Cerebellar cortex (tissue), 1 donor: ENCODE measurements around the gene AGPAT2.
A peak's percentile ranks its signal among the peaks of the same experiment; 100 is the strongest.
"Not testable (repeated sequence)": the region's sequence is repeated elsewhere in the genome, so short reads cannot be mapped to it uniquely, and the experiment has no call there.

Experiments used
- DNase-seq: peaks from one replicate; pipeline ENCODE4 v3.0.0-alpha.2; 2015; ENCODE audit warnings: low spot score

AGPAT2 gene

DNA sequence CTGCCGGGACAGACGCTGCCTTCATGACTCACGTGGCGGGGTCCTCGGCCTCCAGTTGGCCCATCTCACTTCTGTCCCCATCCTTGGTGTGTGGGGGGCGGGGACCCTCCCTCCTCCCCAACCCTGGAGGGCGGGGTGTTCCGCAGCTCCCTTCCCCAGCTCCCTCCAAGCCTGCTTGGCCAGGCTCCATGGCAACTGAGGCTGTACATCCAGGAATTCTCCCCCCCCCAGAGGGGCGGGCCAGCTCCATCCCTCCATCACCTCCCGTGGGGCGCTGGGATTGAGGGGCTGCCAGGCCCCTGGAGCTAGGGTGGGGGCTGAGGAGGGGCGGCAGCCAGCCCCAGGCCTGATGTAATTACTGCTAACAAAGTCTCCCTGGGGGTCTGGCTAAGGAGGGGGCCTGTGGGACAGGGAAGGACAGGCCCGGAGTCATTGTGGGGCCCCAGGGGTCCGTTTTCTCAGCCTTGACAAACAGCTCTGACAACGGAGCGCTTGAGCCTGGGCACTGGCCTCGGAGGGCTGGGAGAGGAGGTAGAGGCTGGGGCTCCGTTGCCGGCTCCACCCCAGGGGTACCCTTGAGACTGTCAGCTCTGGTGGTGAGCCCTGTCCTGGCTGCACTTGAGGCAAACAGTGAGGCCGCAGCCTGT lies 33.1 kb upstream of the AGPAT2 start:
- peak; percentile 71 for DNase-seq

DNA sequence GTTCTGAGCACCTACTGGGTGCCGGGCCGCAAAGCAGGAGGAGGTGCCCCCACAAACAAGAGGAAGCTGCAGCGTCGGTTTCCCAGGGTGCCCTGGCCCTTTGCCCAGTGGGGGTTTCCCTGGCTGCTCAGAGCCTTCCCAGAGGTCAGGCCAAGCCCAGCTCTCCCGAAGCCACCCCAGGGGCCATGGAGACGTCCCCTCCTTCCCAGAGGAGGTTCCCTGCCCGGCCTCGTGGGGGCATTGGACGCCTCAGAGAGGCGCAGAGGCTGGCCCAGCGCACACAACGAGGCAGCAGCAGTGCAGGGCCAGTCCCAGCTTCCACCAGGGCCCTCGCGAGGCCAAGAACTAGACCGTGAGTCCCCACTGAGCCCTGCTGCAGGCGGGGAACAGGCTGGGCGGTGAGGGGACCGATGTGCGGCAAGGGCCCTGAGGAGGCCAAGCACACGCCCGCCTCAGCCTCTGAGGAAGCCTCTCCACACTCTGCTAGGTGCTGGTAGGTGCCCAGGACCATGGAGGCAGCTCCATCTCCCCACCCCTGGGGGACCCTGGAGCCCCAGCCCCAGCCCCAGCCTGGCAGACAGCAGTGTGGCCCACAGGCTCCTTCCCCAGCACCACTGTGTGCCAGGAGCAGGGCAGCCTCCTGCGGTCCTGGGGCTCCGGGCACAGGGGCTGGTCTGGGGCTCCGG lies 32.1 kb upstream of the AGPAT2 start:
- peak; percentile 43 for DNase-seq

DNA sequence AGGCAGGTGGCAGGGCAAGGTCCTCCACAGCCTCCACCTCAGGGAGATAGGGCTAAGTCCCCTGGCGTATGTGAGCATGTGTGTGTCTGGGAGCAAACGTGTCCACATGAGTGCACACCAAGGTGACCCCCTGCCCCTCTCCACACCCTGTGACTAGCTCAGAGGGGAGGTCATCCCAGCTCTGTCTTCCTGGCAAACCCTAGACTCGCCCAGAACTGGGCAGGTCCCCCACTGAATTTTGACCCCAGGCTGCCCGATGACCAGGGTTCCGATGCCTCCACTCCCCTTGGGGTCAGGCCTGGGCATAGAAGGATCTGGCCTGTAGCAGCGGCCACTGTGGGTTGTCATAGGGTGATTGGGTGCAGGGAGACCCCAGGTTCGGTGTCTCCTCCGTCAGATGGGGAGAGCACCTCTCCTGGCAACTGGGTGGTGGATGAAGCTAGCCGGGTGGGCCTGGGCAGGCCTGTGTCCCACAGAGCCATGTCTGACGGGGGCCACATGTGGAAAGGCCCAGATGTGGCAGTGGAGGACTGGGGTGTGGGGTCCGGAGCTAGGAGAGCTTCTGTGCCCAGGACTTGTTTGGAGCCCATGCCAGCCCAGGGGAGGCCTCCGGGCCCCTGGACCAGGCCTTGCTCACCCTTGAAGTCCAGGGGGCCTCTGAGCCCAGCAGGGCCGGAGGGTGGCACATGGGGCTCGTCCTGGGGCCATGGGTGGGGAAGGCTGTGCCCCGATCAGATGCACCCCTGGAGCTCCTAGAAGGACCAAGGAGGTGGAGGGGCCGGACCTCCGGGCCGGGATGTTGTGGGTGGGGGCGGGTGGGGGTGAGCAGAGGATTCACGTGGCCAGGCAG lies 31.3 kb upstream of the AGPAT2 start:
- no peak for DNase-seq

DNA sequence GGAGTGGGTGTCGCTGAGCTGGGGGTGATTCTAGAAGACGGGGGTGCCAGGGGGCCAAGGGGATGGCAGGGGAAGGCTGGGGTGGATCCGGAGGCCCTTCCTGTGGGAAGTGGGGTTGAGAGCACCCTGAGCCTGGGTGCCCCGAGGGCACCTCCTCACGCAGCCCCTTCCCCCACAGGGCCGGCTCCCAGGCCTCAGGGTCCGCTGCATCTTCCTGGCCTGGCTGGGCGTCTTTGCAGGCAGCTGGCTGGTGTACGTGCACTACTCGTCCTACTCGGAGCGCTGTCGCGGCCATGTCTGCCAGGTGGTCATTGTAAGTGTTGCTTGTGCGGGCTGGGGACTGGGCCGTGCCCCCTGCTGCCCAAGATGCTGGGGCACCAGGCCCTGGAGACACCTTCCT lies 30.1 kb upstream of the AGPAT2 start:
- DNase-seq: no peak

DNA sequence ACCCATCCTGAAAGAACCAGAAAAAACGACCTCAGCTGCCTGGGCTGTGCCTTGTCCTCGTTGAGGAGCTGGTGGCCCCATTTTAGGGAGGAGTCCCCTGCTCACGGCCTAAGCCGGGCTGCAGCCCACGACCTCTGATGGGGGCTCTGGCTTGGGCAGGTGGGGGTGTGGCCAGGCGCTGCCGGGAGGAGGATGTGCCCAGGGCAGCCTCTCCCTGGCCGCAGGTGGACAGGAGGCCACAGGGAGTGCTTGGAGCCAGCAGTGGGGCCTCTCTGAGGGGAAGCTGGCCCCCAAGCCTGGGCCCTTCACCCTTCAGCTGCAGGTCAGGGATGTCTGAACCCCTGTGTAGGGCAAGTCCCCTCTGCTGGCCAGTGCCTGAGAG lies 27.6 kb upstream of the AGPAT2 start:
- no peak for DNase-seq

DNA sequence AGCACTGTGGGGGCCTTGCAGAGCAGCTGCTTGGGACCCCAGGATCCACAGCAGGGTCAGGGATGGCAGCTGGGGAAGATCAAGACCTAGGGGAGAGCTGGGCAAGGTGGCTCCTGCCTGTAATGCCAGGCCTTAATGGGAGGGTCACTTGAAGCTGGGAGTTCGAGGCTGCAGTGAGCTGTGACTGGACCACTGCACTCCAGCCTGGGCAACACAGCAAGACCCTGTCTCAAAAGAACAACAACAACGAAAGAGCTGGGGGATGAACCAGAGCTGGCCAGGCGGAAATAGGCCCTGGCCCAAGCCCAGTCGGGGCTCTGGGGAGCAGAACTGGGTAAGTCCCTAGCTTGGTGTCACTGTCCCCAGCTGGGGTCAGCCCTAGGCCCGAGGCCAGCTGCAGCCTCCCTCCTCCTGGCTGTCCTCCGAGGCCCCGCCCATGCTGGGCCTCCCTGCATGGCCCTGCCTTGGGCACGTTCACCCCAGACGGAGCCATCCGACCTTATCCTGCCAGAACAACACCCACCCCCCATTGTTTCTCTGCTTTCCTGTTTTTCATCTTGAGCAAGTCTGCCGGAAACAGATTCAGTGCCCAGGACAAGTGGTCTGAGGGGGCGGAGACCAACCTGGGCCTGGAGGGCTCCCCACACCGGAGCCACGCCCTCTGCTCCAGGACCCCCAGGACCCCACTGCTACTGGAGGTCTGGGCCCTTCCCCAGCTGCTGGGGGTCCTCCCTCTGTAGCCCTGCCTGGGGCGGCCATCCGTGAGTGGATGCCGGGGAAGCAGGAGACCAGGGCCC lies 27.0 kb upstream of the AGPAT2 start:
- DNase-seq: no peak

DNA sequence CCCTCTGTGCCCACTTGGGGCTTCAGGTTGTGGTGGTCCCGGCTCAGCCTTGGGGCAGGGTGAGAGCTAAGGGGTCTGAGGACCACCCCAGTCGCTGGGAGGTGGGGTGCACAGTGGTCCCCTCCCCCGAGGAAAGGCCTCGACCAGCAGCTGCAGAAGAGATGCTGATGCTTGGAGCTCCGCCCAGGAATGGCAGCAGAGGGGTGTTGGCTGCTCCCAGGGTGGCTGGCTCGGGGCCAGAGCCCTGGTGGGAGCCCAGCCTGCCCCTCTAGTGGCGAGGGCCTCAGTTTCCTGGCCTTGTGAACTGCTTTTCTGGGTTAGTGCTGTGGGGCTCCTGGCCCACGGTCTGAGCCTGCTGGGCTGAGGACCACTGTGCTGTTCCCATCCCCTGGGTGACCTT lies 26.3 kb upstream of the AGPAT2 start:
- no peak for DNase-seq

DNA sequence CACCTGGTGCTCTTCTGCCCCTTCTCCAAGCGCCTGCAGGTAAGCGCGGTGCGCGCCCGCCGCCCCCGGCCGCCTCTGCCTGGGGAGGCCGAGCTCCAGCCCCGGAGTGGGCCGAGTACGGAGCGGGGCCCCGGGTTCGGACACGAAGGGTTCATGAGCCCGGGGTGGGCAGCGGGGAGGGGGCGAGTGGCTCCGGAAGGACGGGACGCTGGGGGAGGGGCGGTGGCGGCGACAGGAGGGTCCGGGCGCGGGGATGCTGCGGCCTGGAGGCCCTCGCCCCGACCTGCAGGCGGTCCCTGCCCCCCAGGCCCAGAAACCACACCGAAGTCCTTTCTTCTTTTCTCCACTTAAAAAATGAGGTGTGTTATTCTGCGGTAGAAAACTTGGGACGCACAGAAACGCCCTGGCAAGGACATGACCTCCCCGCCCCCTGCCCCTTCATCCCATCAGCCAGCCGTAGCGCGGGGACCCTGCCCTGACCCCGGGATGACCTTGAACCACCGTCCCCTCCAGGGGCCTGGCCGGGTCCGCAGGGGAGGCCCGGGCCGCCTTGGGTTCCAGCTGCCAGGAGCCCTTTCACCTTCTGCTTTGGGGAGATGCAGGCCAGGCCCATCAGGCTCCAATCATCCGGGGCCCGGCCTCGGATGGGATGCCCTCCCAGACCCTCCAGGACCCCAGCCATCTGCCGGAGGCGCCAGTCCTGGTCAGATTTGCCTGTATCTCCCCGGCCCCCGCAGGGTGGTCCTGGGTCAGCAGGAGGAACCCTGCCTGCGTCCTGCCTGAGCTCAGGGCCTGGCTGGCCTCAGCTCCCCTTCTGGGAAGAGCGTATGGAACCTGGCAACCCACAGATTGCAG lies 25.7 kb upstream of the AGPAT2 start:
- DNase-seq: no peak

DNA sequence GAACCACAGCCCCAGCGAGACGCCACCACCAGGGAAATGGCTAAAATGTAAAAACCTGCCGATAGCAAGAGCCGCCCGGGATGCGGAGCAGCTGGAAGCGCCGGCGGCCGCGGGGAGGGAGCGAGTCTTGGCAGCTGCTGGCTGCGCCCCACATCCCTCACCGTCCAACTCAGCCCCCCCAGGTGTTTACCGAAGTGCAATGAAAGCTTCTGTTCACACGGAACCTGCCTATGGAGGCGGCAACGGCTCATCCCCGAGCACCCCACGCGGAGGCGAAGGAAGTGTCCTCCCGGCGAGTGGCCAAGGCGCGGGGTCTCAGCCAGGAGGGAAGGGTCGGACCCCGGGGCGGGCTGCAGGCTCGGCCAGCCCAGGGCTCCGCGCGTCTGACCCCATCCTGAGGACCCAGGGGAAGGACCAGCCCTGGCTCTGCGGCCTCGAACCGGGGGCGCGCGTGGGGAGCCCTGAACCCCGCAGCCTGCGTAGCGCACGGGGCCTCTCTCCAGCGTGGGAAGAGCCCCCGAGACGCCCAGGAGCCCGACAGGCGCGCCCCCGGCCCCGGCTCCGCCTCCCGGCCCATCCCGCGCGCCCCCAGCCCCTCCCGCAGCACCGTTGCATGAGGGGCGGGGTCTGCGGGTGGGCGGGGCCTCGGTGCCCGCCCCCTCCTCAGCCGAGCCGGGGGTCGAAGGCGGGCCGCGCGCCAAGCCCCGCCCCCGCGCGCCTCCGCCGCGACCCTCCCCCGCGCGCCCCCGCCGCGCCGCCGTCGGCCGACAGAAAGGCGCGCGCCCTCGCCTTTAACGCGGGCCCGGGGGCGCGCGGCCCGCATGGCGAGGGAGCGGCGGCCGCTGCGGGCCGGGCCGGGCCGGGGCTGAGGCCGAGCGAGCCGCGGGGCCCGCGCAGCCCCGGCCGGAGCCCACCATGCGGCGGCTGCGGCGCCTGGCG lies 24.8 kb upstream of the AGPAT2 start, which contains the start of gene DIPK1B:
Gene DIPK1B (plus strand): TSS at position 822 of the 939 bp plus-strand sequence. CDS start 94 bp downstream, at position 916.
- peak; percentile 35 for DNase-seq

DNA sequence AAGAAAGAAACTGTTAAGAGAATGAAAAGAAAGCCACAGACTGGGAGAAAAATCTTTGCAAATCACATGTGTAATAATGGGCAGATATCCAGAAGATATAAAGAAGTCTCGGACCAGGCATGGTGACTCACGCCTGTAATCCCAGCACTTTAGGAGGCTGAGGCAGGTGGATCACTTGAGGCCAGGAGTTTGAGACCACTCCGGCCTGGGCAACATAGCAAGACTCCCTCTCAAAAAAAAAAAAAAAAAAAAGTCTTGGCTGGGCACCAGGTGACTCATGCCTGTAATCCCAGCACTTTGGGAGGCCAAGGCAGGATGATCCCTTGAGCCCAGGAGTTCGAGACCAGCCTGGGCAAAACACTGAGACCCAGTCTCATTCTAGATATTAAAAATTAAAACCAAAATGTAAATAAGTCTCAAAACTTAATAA lies 24.0 kb upstream of the AGPAT2 start:
- not testable (repeated sequence) for DNase-seq

DNA sequence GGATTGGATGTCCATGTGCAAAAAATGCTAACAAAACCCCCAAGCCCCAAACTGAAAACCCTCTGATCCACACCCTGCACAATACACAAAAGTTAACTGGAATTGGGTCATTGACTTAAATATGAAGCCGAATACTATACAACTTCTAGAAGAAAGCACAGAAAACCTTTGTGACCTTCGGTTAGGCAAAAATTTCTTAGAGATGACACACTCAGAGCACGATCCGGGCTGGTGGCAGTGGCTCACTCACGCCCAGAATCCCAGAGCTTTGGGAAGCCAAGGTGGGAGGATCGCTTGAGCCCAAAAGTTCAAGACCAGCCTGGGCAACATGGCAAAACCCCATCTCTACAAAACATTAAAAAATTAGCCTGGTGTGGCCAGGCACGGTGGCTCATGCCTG lies 23.3 kb upstream of the AGPAT2 start:
- DNase-seq: no peak

DNA sequence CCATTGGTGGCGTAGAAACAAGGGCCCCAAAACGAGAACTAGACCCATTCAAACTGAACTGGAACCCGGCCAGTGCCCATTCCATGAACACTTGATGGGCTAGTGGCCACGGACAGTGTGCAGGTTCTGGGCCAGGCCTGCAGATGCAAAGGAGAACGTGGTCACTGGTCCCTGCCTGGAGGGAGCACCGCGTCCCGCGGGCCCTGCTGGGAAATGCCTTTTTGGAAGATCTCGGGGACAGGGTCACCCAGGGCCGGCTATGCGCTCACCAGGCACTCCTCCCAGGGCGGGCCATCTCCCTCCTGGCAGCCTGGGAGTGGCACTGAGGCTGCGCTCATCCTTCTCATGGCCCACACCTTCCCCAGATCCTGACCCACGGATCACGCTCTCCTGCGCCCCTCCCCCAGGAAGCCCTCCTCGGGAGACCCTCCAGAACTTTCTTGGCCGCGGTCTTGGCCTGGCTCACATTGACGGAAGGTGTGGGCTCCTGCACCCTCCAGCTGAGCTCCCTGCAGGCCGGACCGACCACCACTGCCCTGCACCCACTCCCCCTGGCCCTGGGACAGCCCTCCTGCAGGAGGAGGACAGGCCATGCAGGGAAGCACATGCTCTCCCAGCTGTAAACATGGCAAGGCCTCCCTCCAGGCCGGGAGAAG lies 22.3 kb upstream of the AGPAT2 start:
- no peak for DNase-seq

DNA sequence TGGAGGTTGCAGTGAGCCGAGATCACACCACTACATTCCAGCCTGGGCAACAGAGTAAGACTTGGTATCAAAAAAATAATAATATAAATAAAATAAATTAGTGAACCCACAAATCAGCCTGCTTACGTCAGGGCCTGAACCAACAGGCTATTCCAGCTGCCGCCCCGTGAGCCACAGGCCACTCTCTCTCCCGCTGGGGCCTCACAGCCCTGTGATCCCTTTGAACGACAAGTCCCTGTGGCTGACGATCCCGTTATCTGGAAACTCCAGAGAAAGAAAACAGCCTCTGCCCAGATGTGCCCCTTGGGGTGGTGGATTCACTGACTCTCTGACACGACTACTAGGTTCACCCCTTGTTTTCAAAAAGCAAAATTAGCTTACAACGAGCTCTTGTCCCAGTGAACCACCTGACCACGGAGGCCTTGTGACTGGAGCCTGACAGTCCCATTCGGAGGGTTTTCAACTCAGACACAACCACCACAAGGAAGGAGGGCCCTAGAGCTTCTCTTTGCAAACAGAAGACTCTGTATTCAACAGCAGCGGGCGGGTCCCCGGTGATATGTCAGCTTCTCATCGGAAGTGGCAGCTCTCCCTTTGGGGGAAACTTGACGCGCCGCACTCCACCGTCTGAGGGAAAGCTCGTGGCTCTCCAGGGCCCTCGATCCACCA lies 20.7 kb upstream of the AGPAT2 start:
- no peak for DNase-seq

DNA sequence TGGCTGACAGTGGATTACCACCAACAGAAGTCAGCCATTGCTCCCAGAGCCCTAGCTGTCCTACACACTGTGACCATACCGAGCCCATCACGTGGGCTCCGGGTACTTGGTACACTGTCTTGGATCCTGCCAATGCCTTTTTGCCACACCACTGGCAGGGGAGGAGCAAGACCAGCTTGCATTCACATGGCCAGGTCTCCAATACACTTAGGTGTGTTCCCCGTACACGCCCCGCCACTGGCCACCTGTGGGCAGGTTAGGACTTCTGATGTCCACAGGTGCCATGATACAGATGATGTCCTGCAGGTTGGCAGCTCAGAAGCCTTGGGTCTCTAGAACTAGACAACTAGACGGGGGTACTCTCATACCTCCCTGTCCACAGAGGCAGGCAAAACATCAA lies 19.8 kb upstream of the AGPAT2 start:
- DNase-seq: no peak

DNA sequence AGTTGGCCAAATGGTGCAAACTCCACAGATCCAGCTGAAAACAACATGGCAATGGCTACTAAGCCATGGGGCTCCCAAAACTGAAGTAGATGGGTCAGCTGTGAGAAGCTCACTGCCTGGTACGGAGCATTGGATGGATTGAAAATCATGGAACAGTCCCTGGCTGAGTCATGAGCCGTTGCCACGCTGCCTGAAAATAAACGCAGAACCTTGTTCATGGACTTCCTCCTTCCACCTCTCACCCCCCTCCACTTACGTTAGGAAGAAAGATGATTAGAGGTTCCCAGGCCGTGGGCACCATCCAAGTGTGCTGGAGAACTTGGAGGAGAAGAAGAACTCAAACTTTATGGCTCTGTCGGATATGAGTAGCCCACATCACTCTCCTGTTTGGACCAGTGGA lies 18.3 kb upstream of the AGPAT2 start:
- no peak for DNase-seq

DNA sequence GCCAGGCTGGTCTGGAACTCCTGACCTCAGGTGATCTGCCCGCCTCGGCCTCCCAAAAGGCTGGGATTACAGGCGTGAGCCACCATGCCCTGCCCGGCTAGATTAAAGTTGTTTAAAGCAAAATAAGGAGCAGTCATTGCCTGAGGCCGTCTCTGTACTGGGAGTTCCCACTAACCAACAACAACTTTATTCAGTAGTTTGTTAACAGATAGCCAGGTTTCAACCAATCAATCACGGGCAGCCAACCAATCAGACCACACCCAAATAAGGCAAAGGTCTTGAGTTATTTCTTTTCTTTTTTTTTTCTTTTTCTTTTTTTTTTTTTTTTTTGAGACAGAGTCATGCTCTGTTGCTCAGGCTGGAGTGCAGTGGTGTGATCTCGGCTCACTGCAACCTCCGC lies 17.5 kb upstream of the AGPAT2 start:
- DNase-seq: not testable (repeated sequence)

DNA sequence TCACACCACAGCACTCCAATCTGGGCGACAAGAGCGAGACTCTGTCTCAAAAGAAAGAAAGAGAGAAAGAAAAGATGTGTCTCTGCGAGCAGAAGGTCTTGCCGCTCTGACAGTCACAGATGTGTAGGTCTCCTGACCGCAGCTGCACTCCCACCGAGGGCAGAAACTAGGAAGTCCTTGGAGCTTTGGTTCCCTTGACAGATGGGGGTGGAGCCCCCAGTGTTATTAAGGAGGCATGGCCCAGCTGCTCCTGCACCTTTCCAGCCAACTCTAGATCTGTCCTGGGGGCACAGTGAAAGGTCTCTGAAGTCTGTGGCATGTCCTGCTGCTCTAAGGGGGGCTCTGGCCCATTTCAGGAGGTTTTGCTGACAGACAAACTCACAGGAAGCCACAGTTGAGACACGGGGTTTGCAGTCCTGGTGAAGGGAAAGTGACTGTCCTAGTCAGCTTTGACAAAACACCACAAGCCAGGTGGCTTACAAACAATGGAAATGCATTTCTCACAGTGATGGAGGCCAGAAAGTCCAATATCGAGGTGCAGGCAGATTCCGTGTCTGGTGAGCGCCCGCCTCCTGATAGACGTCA lies 16.1 kb upstream of the AGPAT2 start:
- DNase-seq: no peak

DNA sequence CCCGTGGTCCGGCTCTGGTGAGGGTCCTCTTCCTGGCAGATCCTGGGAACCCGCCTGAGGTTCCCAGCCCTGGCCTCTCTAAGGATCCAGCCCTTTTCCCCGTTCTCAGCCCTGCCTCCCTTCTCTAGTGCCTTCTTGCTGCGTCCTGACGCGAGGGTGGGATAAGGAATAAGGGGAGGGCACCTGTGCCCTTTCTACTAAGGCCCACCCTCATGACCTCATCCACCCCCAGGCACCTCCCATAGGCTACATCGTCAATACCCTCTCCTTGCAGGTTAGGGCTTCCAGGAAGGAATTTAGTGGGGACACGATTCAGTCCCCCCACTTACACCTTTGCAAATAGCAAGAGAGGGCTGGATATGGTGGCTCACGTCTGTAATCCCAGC lies 14.4 kb upstream of the AGPAT2 start:
- no peak for DNase-seq
